OCI-LY3 (cell line): Measurements from ENCODE around the gene NFIA.

Source experiments
- CTCF ChIP-seq: fragments of 200-600, 300-600 bp; sonication (generic); IDR thresholded peaks from 2 replicates; pipeline ENCODE4 v1.5.1; 2014; ENCODE audit warnings: antibody characterized with exemption, low read length, low read depth
- EZH2phosphoT487 ChIP-seq: fragments of 200-600 bp; shearing (Covaris generic); IDR thresholded peaks from 2 replicates; pipeline ENCODE4 v1.6.1; 2018; ENCODE audit warnings: antibody characterized with exemption, mixed run types, low read depth

DNA sequence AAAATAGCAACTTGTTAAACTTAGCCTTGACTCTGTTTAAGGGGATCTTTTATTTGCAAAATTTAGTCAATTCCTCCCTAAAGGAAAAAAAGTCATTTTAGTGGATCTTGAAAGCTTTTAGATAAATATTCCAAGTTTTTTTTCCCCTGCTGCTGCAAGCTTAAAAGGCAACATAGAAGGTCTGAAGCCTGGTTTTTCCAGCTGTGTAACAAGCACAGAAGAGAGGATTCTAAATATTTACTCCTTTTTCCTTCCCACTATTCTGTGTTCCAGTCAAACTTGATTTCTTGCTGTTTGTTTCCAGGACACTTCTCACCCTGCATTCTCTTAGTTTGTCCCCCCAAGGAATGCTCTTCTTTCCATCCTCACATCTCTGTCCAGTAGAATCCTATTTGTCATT is 86.7 kb downstream of the NFIA start:
- TF ChIP-seq CTCF (no peak), EZH2phosphoT487 (no peak)
